Bronchial epithelial cell (primary cell): ENCODE results near the gene ICE2. TPM values are rescaled to one million over a fixed set of nuclear protein-coding genes. Genes with fewer than 3 reads are reported as not detected.

Experiments
- DNase-seq: peaks from one replicate; pipeline ENCODE4 v3.0.0-alpha.2; 2010; ENCODE audit warnings: low read depth
- FAIRE-seq: peaks from 2 replicates; lab custom pipeline; 2011; peaks lifted over from hg19 to GRCh38; lab: Jason Lieb, UNC
- H3K27me3 ChIP-seq: 2 replicates; pipeline ENCODE4 v1.5.1; 2011; ENCODE audit warnings: low read length; ENCODE audit not compliant: control insufficient read depth, insufficient read depth
- H3K36me3 ChIP-seq: 2 replicates; pipeline ENCODE4 v1.5.1; 2011; ENCODE audit warnings: low read length; ENCODE audit not compliant: control insufficient read depth, insufficient read depth
- H3K4me3 ChIP-seq: 2 replicates; pipeline ENCODE4 v1.5.1; 2011; ENCODE audit warnings: mild to moderate bottlenecking, low read depth, low read length, control low read depth
- total RNA-seq: library from RNA; depleted of rRNA; stranded (reverse); fragments of >200 nt; gene quantifications from 2 replicates; pipeline ENCODE4 v1.2.1, GENCODE V29; 2014
- TF ChIP-seq, protein P1 (sequence below): IDR thresholded peaks from 2 replicates; pipeline ENCODE4 v1.5.1; 2011; ENCODE audit warnings: mild to moderate bottlenecking, moderate library complexity, low read length, control low read depth, inconsistent platforms; ENCODE audit not compliant: insufficient read depth, severe bottlenecking

The ICE2 gene
- total RNA-seq, 1 donor from 2014 or later, result 22.6 TPM

GRCh38 chr15:60493166-60493565 is 14.2 kb upstream of the ICE2 start:
- DNase-seq, result no peak
- TF ChIP-seq, protein P1, sequence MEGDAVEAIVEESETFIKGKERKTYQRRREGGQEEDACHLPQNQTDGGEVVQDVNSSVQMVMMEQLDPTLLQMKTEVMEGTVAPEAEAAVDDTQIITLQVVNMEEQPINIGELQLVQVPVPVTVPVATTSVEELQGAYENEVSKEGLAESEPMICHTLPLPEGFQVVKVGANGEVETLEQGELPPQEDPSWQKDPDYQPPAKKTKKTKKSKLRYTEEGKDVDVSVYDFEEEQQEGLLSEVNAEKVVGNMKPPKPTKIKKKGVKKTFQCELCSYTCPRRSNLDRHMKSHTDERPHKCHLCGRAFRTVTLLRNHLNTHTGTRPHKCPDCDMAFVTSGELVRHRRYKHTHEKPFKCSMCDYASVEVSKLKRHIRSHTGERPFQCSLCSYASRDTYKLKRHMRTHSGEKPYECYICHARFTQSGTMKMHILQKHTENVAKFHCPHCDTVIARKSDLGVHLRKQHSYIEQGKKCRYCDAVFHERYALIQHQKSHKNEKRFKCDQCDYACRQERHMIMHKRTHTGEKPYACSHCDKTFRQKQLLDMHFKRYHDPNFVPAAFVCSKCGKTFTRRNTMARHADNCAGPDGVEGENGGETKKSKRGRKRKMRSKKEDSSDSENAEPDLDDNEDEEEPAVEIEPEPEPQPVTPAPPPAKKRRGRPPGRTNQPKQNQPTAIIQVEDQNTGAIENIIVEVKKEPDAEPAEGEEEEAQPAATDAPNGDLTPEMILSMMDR, result no peak
- H3K4me3 ChIP-seq, result no peak overlapping the region
- H3K36me3 ChIP-seq, result no peaks in the 10 kb centered on the region
- no peaks in the 10 kb centered on the region for H3K27me3 ChIP-seq
- no peak for FAIRE-seq

- Histone ChIP-seq H3K4me3 (no peak overlapping the region), H3K36me3 (no peaks in the 10 kb centered on the region), H3K27me3 (no peaks in the 10 kb centered on the region)
- FAIRE-seq (no peak), DNase-seq (no peak)
- TF ChIP-seq, protein P1, result no peak
Observed at GRCh38 chr15:60486742-60487141, 7.8 kb upstream of the ICE2 start.

DNA sequence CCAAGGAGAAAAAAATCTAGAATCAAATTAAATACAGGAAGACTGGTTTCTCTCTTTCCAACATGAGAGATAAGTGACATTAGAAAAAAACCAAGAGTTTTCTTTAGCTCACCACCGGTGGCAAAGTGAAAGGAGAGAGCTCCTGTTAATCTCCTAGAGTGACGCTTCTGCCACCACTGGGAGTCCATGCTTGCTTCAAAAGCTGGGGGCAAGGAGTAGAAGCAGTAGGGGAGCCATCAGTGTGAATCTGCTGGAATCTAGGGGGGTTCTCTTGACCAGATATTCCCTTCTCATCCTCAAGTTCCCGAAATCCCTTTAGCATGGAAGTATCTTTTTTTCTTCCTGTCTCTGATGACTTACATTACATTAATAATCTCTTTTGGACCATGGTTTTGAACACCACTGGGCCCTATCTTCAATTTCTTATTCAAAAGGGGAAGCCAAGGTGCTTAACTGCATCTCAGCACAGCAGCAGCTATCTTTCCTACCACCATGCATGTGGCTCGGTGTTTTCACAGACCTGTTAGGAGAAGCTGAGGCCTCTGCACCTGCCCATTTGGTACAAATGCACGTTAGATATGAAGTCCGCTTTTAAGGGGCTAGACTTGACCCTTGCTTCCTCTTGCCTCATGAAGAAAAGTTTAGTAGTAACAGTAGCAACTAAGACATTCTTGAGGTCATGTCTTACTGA is 6.6 kb upstream of the ICE2 start:
- DNase-seq, result no peak
- Histone ChIP-seq H3K36me3 (no peaks in the 10 kb centered on the region), H3K27me3 (no peaks in the 10 kb centered on the region), H3K4me3 (no peak overlapping the region)
- TF ChIP-seq, protein P1, result no peak
- FAIRE-seq, result no peak

DNA sequence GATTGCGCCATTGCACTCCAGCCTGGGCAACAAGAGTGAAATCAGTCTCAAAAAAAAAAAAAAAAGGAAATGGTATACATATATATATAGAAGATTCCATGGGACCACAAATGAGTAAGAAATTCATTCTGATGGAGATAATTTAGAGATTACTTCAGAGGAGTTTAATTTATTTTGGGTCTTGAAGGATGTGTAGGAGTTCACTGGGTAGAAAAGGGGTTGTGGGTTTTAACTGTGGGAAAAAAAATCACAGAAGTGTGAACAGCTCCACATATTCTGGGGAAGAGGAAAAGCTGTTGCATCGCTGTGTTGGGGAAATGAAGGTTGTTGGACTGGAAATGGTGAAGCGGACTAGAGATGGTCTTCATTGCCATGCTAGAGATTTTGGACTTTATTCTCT is 4.1 kb upstream of the ICE2 start:
- DNase-seq (no peak), FAIRE-seq (no peak)
- TF ChIP-seq, protein P1, result no peak
- Histone ChIP-seq H3K27me3 (no peaks in the 10 kb centered on the region), H3K36me3 (no peaks in the 10 kb centered on the region), H3K4me3 (no peak overlapping the region)

DNA sequence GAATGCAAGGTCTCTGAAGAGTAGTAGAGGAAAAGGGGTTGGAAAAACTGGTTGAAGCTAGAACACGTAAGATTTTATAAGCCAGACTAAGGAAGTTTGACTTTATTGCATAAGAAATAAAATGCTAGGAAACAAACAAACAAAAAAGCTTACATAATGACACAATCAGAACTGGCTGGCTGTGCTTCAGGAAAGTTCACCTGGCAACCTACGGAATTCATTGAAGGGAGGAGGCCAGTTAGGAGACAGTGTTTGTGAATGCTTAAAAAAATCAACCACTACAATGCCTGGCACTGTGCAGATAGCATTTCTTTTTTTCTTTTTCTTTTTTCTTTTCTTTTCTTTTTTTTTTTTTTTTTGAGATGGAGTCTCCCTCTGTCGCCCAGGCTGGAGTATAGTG is 1.9 kb upstream of the ICE2 start:
- Histone ChIP-seq H3K27me3 (no peaks in the 10 kb centered on the region), H3K4me3 (no peak overlapping the region), H3K36me3 (no peaks in the 10 kb centered on the region)
- DNase-seq, result no peak
- TF ChIP-seq, protein P1, result no peak
- no peak for FAIRE-seq

- Histone ChIP-seq H3K36me3 (no peaks in the 10 kb centered on the region), H3K4me3 (no peak overlapping the region), H3K27me3 (no peaks in the 10 kb centered on the region)
- FAIRE-seq (no peak), DNase-seq (no peak)
- TF ChIP-seq, protein P1, result no peak
Observed at GRCh38 chr15:60480149-60480548, 1.2 kb upstream of the ICE2 start.
